Activated T-cell treated with anti-CD3 and anti-CD28 coated beads, Interleukin-2, amount 50 U/mL, for 1 hour (primary cell): ENCODE data around the gene DPP7.

Experiments
- DNase-seq: peaks from one replicate; pipeline ENCODE4 v3.0.0-alpha.2; 2020

Gene DPP7

DNA sequence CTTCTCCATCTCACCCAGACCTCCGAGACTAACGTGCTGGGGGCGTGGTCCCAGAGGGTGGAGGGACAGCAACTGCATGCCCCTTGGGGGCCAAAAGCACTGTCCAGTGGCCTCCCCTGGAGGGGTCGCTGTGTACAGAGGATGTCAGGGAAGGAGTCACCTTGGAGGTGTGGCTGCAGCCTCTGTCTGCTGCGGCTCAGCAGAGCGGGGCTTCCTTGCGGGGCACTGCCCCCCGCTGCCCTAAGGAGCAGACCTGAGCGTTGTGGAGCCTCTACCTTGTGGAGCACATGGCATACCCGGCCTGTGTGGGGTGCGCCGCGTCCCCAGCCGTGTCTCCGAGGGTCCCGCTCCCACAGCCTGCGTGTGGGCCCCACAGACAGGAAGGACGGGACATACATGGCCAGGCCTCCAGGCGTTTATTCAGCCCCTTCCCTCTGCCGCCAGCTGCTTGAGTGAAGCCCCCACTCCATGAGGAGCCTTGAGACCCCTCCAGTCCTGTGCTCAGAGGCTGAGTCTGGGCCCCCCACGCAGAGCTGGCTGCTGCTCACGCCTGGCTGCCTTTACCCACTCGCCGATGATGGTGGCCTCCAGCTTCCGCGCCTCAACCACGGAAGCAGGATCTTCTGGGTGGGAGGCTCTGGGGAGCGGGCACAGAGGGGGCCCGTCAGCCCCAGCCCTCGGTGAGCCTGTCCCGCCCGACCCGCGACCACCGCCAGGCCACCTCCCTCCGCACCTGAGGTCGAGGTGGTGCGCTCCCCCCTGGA, 4.2 kb downstream of the DPP7 start:
- DNase-seq, result no peak

DNA sequence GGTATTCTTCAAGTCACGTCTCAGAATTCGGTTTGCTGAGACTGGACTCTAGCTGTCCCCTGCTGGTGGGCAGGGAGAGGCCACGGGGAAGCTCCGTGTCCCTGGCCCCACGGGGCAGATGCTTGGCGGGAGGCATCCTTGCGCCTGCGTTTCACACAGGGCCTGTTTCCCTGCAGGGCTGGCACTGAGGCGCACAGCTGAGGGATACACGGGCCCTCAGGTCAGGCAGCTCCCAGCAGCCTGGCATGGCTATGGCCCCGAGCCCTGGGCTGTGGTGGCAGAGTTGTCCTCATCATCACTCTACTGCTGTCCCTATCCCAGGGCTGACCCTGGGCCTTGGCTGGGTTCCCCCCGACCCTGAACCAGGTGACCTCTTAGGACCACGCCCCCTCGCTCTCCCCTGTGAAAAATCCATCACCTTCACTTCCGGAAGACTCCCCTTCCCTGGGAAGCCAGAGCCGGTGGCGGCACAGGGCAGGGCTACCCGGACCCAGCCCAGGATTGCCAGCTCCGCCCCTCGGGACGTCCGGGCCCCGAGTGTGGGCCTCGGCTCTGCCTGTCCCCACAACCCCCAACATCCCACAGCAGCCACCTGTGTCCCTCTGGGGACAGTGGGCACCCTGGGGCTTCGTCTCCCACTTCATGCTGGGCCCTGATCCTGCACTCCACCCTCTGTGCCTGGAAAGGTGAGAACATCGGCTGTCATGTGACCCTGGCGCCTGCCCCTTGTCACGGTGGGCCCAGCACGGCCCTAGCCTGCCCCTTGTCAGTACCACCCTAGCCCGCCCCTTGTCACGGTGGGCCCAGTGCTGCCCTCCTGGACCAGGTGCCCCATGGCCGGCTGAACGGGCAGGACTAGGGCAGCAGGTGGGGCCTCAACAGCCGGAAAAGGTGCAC, 5.0 kb downstream of the DPP7 start:
- no peak for DNase-seq

DNA sequence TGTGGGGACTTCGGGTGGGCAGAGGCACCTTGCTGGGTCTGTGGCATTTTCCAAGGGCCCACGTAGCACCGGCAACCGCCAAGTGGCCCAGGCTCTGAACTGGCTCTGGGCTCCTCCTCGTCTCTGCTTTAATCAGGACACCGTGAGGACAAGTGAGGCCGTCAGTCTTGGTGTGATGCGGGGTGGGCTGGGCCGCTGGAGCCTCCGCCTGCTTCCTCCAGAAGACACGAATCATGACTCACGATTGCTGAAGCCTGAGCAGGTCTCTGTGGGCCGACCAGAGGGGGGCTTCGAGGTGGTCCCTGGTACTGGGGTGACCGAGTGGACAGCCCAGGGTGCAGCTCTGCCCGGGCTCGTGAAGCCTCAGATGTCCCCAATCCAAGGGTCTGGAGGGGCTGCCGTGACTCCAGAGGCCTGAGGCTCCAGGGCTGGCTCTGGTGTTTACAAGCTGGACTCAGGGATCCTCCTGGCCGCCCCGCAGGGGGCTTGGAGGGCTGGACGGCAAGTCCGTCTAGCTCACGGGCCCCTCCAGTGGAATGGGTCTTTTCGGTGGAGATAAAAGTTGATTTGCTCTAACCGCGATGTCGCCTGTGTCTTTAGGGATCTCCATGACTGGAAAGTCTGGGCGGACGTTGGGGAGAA, 5.8 kb downstream of the DPP7 start:
- DNase-seq, result no peak

DNA sequence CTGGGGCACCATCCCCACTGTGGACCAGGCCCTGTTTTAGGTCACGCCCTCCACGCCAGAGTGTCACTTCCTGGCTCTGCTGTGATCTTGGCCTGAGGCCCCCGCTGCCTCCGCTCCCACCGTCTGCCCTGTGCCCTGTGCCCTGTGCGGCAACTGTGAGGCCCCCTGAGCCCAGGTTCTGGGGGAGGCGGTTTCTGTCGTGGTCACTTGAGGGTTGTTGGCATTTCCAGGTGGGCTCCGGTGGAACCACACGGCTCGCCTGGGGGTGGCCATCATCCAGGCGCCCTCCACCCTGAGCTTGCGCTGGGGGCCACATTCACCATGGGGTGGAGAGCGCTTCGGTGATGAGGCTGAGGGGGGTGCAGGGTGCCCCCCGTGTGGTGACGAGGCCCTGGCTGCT, 6.6 kb downstream of the DPP7 start:
- DNase-seq, result no peak

DNA sequence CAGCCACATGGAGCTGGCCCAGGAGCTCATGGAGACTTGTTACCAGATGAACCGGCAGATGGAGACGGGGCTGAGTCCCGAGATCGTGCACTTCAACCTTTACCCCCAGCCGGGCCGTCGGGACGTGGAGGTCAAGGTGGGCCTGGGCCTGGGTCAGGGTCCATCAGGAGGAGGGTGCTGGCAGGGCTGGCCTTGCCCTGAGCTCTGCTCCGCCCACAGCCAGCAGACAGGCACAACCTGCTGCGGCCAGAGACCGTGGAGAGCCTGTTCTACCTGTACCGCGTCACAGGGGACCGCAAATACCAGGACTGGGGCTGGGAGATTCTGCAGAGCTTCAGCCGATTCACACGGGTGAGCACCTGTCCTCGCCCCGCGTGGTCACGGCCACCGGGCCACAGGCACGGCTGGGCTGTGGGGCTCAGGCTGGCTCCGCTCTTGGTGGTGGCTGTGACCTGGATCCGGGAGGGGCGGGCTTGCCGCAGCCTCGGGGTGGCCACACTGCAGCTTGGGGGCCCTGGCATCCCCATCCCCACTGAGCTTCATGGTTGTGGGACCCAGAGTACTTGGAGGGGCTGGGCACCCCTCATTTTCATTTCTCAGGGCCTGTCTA, 7.1 kb downstream of the DPP7 start:
- DNase-seq, result no peak

DNA sequence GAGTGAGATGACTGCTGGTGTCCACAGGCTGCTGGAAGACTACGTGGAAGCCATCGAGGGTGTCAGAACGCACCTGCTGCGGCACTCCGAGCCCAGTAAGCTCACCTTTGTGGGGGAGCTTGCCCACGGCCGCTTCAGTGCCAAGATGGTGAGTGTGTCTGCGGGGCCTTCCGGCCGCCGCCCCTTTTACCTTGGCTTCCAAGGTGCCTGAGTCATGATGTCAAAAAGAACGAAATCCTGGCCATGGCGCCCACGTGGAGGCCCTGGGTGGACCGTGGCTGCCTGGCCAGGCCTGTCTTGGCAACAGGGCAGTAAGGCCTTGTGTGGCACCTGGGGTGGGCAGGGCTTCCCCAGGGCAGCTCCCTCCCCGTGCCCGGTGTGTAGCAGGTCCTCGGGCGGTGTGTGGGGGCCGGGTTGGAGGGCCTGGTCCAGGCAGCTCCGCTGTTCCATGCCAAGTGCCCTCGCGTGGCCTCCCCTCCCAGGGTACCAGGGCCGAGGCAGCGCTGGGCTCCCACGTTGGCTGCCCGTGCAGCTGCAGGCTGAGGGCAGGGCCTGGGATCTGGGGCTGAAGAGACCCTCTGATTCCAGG, 7.8 kb downstream of the DPP7 start:
- no peak for DNase-seq

DNA sequence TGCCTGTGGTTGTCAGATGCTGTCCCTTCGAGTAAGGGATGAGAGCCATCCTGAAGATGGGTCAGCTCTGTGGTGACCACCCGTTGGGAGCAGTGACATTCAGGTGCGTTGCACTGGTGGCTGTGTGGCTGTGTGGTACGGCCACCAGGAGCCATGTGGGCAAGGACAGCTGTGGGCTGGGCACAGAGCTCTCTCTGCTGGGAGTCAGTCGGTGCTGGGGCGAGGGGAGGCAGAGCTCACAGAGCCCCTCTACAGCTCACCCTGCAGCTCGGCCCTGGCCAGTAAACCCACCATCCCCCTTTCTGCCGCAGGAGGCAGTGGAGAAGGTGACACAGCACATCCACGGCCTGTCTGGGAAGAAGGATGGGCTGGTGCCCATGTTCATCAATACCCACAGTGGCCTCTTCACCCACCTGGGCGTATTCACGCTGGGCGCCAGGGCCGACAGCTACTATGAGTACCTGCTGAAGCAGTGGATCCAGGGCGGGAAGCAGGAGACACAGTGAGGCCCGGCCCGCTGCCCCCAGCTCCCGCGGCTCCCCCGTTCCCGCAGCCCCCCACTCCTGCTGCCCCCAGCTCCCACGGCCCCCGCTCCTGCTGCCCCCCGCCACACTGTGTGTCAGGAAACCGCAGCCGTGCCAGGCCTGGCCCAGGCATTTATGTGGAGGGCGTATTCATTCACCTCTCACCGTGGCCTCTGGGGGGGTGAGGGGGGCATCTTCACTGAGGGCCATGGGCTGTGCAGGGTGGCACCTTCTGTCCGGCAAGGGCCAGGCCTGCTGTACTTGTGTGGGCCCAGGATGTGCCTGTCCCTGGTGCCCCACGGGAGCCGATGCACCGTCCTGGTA, 8.5 kb downstream of the DPP7 start:
- no peak for DNase-seq

DNA sequence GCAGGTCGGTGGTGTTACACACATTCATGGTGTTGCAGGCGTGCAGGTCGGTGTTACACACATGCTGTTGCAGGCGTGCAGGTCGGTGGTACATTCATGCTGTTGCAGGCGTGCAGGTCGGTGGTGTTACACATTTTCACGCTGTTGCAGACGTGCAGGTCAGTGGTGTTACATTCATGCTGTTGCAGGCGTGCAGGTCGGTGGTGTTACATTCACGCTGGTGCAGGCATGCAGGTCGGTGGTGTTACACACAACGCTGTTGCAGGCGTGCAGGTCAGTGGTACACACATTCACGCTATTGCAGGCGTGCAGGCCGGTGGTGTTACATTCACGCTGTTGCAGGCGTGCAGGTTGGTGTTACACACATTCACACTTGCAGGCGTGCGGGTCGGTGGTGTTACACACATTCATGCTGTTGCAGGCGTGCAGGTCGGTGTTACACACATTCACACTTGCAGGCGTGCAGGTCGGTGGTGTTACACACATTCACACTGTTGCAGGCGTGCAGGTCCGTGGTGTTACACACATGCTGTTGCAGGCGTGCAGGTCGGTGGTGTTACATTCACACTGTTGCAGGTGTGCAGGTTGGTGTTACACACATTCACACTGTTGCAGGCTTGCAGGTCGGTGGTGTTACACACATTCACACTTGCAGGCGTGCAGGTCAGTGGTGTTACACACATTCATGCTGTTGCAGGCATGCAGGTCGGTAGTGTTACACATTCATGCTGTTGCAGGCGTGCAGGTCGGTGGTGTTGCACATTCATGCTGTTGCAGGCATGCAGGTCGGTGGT, 11.1 kb downstream of the DPP7 start:
- DNase-seq, result no peak

DNA sequence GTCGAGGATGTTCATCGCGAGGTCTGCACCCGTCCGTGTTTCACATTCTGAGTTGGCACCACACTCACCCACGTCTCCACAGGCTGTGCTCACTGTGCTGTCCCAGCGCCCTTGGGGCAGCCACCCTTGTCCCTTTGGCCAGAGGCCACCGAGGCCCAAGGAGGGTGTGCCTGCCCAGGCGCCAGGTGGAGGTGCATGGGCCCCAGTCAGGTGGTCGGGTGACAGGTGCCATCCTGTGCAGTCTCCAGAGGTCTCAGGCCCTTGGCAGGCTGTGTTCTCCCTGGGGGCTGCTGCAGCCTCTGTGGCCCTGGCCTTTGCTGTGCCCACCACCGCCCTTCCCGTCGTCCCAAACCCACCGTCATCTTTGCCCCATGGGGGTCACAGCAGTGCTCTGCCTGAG, 15.3 kb downstream of the DPP7 start:
- no peak for DNase-seq

DNA sequence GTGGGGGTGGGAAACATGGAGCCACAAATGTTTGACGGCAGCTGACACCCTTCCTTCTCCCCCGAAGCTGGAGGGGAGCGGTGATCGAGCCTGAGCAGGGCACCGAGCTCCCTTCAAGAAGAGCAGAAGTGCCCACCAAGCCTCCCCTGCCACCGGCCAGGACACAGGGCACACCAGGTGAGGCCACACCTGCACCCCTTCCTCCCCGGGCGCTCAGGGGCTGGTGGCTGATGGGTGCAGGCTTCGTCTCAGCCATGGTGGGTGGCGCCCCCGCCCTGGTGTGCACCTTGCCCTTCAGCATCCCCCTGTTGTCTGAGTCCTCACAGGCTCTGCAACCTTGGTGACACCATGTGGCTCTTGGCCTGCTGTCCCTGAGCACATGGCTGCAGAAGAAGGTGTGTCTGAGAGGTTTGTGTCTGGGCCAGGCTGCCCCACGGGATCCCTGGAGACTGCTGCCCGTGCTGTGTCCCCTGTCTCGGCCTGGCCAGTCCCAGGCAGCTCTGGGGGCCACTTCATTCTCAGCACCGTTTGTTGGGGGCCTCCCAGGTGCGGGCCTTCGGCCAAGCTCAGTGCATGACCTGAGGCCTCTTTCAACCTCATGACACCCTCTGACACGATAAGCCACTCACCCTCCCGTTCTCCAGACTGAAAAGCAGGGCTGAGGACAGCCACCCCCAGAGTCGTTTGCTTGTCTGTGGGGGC, 16.6 kb downstream of the DPP7 start:
- DNase-seq, result no peak

DNA sequence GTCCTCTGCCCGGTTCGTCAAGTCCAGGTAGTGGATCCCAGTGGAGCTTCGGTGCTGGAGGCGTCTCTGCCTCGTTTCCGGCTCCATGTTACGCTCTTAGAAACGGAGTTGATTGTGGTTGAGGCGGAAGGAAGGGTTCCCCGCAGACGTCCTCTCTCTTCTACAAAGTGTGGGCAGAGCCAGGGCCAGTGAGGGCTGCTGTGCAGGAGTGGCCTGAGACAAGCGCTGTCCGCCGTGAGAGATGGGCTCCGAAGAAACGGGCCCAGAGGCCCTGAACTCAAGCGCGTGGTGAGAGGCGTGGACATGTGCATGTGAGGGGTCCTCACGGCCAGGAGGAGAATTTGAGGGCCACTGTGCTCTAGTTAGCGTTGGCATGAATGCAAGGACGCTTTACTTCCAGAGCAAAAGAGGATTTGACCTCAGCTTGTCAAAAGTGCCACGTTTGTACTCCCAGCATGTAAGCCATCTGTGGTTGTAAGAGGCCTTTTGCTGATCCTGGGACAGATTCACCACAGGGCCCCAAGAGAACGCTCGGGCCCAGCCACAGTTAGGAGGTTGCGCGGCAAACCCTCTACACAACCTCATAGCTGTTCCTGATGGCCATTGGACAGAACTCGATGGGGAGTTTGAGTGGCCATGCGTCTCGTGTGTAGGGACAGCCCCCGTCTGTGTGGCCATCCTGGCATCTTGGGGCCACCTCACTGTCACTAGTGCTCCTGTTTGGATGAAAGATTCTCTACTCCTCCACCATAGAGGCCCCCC, 17.6 kb downstream of the DPP7 start:
- DNase-seq, result no peak

DNA sequence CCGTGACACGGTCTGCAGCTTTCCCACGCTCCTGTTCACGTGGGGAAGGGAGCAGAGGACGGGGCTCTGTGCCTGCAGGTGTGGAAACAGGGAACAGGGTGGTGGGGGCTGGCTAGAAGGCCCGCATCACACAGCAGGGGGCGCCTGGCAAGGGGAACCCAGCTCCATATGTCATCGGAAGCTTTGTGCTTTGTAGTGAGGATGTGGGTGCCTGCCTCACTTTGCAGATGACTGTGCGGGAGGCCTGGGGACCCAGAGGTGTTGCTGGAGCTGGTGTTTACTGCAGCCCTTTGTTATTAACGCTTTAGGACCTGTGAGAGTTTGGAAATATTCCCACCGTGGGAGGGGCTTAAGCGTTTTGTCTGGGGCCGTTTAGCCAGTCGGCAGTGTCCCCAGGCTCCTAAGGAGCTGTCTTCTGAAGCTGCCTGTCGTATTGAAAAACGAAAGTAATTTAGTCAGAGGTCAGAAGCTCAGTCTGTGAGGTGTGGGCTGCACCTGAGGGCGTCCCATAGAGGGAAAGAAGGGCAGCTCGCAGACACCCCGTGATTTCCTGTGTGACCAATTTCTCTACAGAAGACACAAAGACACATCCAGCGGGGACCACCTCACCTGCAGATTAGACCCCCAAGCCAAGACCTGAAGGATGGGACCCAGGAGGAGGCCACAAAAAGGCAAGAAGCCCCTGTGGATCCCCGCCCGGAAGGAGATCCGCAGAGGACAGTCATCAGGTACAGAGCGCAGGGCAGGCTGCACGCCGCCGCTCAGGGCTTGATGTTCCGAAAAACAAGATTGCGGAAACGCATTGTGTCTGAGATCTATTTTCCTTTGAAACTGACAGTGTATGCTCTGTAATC, 18.6 kb downstream of the DPP7 start:
- peak; percentile 86 for DNase-seq

DNA sequence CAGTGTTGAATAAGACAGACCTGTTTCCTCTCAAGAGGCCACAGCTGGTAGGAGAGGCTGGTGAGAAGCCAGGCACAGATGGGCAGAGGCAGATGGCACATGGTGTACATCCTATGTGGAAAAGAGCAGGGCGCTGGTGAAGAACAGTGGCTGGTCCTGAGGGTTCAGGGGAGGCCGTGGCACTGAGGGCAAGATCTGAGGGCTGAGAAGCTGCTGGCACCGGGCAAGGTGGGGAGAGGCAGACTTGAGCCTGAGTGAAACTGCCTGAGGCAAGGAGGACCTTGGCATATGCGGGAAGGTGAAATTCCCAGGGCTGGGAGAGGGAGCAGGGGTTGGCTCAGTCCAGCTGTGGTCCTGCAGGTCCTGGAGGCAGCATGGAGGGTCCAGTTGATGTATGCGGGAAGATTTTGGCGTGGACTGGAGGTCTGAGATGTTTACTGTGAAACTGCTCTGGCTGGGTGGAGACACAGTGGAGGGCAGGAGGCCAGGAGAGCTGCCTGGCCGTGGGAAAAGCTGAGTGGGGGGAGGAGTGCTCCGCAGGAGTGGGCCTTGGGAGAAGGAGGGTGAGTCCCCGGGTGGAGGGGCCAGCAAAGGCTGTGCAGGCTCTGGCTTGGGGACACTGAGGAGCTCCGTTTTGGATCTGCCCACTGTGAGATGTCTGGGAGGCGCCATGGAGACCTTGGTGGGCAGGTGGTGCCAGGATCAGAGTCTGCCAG, 25.1 kb downstream of the DPP7 start:
- DNase-seq, result no peak

DNA sequence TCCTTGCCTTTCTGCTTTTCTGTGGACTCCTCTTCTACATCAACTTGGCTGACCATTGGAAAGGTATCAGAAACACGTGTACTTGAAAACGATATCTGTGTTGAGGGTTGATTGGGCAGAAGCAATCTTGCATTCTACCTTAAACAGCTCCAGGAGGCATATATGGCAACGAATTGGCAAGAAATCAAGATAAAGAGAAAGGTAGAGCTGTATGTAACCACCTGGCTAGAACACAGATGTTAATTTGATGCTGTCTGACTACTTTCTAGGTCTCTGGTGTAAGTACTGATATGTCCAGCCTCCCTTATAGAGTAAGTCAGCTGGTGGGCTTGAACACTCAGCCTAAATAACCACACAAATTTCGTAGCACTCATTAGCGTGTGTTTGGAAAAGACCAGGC, 26.4 kb downstream of the DPP7 start:
- no peak for DNase-seq

DNA sequence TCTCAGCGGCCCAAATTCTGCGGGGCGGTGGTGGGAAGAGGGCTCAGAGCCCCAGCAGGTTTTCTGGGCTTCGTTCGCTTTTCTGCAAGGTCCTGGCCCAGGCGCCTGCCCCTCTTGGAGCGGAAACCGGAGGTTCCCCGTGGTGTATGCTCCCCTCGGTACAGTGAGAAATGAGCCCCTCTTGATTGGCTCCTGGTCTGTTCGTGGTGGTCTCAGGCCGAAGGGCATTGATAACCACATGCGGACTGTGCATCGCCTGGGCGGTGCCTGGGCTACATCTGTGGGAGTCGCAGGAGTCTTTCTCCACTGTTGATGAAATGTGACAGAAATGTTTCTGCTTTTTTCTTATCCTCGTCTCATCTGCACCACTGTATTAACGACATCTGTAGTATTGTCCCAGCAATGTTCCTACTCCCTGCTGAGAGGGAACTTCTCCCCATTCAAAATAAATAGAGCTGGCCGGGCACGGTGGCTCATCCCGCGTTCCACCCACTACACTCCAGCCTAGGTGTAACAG, 27.1 kb downstream of the DPP7 start:
- no peak for DNase-seq

DNA sequence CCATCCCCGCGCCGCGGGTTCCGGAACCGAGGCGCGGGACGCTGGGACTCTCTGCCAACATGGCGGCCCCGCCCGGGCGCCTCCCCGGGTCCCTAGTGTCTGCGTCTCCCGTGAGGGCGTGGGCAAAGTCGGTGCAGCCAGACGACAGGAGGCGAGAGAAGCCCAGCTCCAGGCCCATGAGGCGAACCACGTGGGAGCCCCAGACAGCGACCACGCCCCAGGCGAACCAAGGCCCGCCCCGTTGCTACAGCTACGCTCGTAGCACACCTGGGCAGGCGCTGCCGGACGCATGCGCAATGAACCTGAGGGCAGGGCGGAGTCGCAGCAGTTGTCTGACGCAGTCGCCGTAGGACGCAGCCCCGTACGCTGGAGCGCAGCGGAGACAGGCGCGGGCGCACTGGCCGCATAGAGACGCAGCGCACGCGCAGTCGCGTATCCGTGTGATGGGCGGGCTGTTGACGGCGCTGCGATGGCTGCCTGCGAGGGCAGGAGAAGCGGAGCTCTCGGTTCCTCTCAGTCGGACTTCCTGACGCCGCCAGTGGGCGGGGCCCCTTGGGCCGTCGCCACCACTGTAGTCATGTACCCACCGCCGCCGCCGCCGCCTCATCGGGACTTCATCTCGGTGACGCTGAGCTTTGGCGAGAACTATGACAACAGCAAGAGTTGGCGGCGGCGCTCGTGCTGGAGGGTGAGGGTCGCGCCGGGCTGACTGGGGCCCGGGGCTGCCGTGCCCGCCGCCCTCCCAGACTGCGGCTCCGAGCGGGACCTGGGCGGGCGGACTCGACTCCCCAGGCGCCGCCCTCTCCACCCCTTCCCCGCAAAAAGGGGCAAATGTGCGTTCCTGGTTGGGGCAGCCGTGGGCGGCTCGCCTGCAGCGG, 27.8 kb downstream of the DPP7 start, which contains the start of gene MAN1B1:
Gene MAN1B1 (plus strand): TSS at position 455 of the 878 bp plus-strand sequence. CDS start 15 bp downstream, at position 470.
- peak; percentile 98 for DNase-seq
